Psoas muscle (tissue), 8 donors: ENCODE results near the gene KAZN. TPM values are rescaled to one million over a fixed set of nuclear protein-coding genes. Genes with fewer than 3 reads are reported as not detected.
A peak's percentile ranks its signal among the peaks of the same experiment; 100 is the strongest.

Experiments
- ATAC-seq, 4 donors: fragments of 200-7000 bp; cut with Tn5 transposase; one replicate each; pipeline ENCODE4 v1.9.1; 2020; ENCODE audit warnings: moderate library complexity in 3 of 4, mild to moderate bottlenecking in 2 of 4
- DNase-seq, 2 donors: peaks; one replicate each; pipeline ENCODE4 v3.0.0-alpha.2; 2020
- H3K27ac ChIP-seq: fragments of 200-600 bp; one replicate; pipeline ENCODE4 v1.8.0; 2022
- H3K27me3 ChIP-seq, 3 donors: fragments of 200-600 bp in 1 of 3; one replicate each; pipeline versions ENCODE4 v1.6.1 to v1.8.0; 2013 to 2022; ENCODE audit warnings: low read length in 2 of 3, mild to moderate bottlenecking in 2 of 3, moderate library complexity in 1 of 3; ENCODE audit not compliant: insufficient read depth in 3 of 3
- H3K36me3 ChIP-seq, 2 donors: fragments of 200-600 bp in 1 of 2; one replicate each; pipeline versions ENCODE4 v1.6.1 to v1.8.0; 2013 to 2022; ENCODE audit warnings: low read depth in 1 of 2, mild to moderate bottlenecking in 1 of 2, moderate library complexity in 1 of 2; ENCODE audit not compliant: insufficient read depth in 1 of 2
- H3K4me1 ChIP-seq: fragments of 200-600 bp; one replicate; pipeline ENCODE4 v1.8.0; 2022
- H3K4me3 ChIP-seq: fragments of 200-600 bp; one replicate; pipeline ENCODE4 v1.8.0; 2022; ENCODE audit warnings: mild to moderate bottlenecking
- H3K9me3 ChIP-seq: fragments of 200-600 bp; one replicate; pipeline ENCODE4 v1.8.0; 2022
- CTCF ChIP-seq: fragments of 200-600 bp; IDR thresholded peaks from one replicate; pipeline ENCODE4 v1.8.0; 2022; ENCODE audit warnings: antibody characterized with exemption
- WGBS, 3 donors: extraction: QIAGEN DNeasy Blood & Tissue Kit; methylation state at CpG; one replicate each; pipeline versions ENCODE4 v1.1.6 to v1.1.7; 2013; 5-methylcytosine and 5-hydroxymethylcytosine counted together
- intact Hi-C, 2 donors: fragments of 100-400 bp; cut with DNase I; formaldehyde crosslinking; loops; one replicate each; pipeline versions ENCODE4 v1.11.0 to v1.14.2; 2022
- polyA plus RNA-seq, 3 donors: library from polyadenylated mRNA; stranded (reverse); fragments of 200-250 nt; gene quantifications; one replicate each; pipeline ENCODE4 v1.2.3, GENCODE V29; 2013
- total RNA-seq, 4 donors: library from RNA; stranded (reverse); fragmentation: NEBNext Ultra II Directional in 2 of 4; extraction: Animal tissue kit (Norgen Biotek cat#: 25700) in 2 of 4; gene quantifications; one replicate each; pipeline versions ENCODE4 v1.2.1 to v1.2.4, GENCODE V29; 2021 to 2023
- donor health status: healthy with polysubstance abuse.
- donor health status: DM: no; HTN: no; CAD: no; lungs with moderate emphysema.
- donor health status: Bipolar disorder and iron deficiency.
- donor health status: healthy.
- donor health status: DM: yes; HTN: yes; CAD: no.
- donor health status: DM: no; HTN: no; CAD: no.
- donor health status: DM: no; HTN: no; CAD: no.
- donor health status: DM: yes; HTN: yes; CAD: no.

Gene KAZN
- total and polyA plus RNA-seq, 7 donors = 0.23 to 2.3 (median 0.97) TPM

GRCh38 chr1:15004396-15004795 lies 405.9 kb downstream of the KAZN start:
- Histone ChIP-seq H3K4me1 (no peaks in the 10 kb centered on the region), H3K9me3 (no peaks in the 10 kb centered on the region), H3K36me3 (no peaks in the 10 kb centered on the region), H3K27ac (no peak overlapping the region), H3K27me3 (peaks cover 0 to 4% (median 0%) of the 10 kb centered on the region in 3 donors), H3K4me3 (no peak overlapping the region)
- ATAC-seq (no peak), DNase-seq (no peak)
- no peak for TF ChIP-seq CTCF
- 68 to 73% (median 69%) methylated on average over 4 of the region's 4 CpGs for WGBS, 3 donors
- intact Hi-C loops = no loop called here

GRCh38 chr1:15005116-15005515 lies 406.6 kb downstream of the KAZN start:
- WGBS, 3 donors = 63 to 80% (median 66%) methylated on average over 7 of the region's 7 CpGs
- intact Hi-C loops = no loop called here
- no peak for ATAC-seq

GRCh38 chr1:15007368-15007767 lies 408.9 kb downstream of the KAZN start:
- WGBS, 3 donors = 74 to 81% (median 80%) methylated on average over 10 to 11 of the region's 11 CpGs
- no peak for ATAC-seq

More at GRCh38 chr1:15005116-15005515, 406.6 kb downstream of the KAZN start:
- no peak overlapping the region for H3K27ac ChIP-seq
- H3K27me3 ChIP-seq = peaks cover 0 to 2% (median 0%) of the 10 kb centered on the region in 3 donors
- no peaks in the 10 kb centered on the region for H3K36me3 ChIP-seq
- no peak for DNase-seq
- no peaks in the 10 kb centered on the region for H3K4me1 ChIP-seq
- no peak overlapping the region for H3K4me3 ChIP-seq
- TF ChIP-seq CTCF = no peak
- H3K9me3 ChIP-seq = peaks cover 6% of the 10 kb centered on the region

GRCh38 chr1:15007842-15008241 lies 409.4 kb downstream of the KAZN start:
- ATAC-seq (no peak), DNase-seq (peak; percentile 43 to 64)
- no peak overlapping the region for H3K27ac ChIP-seq
- H3K4me3 ChIP-seq = no peak overlapping the region
- WGBS, 3 donors = 44 to 56% (median 48%) methylated on average over 12 of the region's 12 CpGs
- no peaks in the 10 kb centered on the region for H3K36me3 ChIP-seq
- TF ChIP-seq CTCF = no peak
- H3K27me3 ChIP-seq = peaks cover 0 to 2% (median 0%) of the 10 kb centered on the region in 3 donors
- H3K9me3 ChIP-seq = peaks cover 6% of the 10 kb centered on the region
- H3K4me1 ChIP-seq = no peaks in the 10 kb centered on the region
- intact Hi-C loops = no loop called here

More at GRCh38 chr1:15007368-15007767, 408.9 kb downstream of the KAZN start:
- no peaks in the 10 kb centered on the region for H3K36me3 ChIP-seq
- H3K4me3 ChIP-seq = no peak overlapping the region
- peaks cover 0 to 2% (median 0%) of the 10 kb centered on the region in 3 donors for H3K27me3 ChIP-seq
- TF ChIP-seq CTCF = no peak
- H3K9me3 ChIP-seq = peaks cover 6% of the 10 kb centered on the region
- no peak for DNase-seq
- intact Hi-C loops = no loop called here
- no peak overlapping the region for H3K27ac ChIP-seq
- no peaks in the 10 kb centered on the region for H3K4me1 ChIP-seq
